ENCODE measurements around the gene KCTD3.

Gene KCTD3

DNA sequence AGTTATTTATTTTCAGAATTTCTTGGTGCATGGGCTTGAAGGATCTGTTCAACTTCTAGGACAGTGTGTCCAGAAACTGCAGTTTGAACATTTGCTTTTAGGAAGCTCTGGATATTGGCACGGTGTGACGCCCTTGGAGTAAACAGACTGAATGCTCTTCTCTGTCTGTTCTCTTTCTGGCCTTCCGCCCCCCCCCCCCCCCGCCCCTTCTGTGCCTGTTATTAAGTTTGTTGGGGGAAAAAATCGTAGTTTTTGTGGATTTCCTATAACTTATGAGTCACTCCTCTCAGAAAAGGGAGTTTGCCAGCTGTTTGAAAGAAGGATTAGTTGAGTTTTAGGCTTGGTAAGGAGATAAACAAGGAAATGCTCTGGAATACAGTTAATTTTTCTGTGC, 1.2 kb downstream of the KCTD3 start:
- TF ChIP-seq, protein P1, sequence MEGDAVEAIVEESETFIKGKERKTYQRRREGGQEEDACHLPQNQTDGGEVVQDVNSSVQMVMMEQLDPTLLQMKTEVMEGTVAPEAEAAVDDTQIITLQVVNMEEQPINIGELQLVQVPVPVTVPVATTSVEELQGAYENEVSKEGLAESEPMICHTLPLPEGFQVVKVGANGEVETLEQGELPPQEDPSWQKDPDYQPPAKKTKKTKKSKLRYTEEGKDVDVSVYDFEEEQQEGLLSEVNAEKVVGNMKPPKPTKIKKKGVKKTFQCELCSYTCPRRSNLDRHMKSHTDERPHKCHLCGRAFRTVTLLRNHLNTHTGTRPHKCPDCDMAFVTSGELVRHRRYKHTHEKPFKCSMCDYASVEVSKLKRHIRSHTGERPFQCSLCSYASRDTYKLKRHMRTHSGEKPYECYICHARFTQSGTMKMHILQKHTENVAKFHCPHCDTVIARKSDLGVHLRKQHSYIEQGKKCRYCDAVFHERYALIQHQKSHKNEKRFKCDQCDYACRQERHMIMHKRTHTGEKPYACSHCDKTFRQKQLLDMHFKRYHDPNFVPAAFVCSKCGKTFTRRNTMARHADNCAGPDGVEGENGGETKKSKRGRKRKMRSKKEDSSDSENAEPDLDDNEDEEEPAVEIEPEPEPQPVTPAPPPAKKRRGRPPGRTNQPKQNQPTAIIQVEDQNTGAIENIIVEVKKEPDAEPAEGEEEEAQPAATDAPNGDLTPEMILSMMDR (IDR thresholded peaks at IDR 0.05; ENCODE audit: insufficient read depth, low read depth, low read length, missing control alignments) = no peak

DNA sequence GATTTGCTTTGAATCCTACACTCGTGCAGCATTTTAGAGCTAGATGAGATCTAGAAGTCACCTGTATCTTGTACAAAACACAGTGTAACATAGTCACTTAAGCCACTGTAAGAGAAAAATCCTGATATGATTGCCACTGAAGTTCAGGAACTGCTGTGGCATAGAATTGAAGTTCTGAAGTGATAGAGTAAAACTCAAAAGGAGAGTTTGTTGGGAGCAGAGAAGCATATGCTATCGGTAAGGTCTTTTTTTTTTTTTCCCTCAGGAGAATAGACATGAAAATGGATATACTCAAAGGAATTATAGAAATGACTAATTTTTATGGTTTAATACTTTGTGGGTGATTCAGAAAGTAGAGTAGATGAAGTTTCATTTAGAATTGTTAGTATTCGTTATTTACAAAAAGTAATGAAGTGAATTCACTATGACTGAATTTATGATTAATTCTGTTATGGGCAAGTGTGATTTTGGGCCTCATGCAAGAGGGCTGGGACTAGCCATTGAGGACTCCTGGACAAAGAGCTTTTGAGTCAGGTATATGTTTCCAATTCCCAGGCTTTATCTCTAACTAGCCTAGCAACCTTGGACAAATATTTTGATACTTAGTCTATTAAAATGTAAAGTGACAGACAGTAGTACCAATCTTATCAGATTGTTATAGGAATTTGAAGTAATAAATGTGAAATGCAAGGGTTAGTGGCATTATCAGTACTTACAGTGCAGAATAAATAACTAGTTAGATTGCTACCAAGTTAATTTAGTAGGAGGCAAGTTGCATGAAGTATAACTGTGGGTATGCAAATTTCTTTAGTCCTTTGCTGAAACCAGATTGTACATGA, 3.1 kb downstream of the KCTD3 start:
- no peak for DNase-seq (ENCODE audit: low read depth)
- peak overlapping the region; percentile 11 for H3K4me3 ChIP-seq (ENCODE audit: low read length)

More for the DNA sequence above, 1.2 kb downstream of the KCTD3 start:
- peak; percentile 30 for DNase-seq (ENCODE audit: low read depth)
- peak overlapping the region; percentile 80 for H3K4me3 ChIP-seq (ENCODE audit: low read length)

DNA sequence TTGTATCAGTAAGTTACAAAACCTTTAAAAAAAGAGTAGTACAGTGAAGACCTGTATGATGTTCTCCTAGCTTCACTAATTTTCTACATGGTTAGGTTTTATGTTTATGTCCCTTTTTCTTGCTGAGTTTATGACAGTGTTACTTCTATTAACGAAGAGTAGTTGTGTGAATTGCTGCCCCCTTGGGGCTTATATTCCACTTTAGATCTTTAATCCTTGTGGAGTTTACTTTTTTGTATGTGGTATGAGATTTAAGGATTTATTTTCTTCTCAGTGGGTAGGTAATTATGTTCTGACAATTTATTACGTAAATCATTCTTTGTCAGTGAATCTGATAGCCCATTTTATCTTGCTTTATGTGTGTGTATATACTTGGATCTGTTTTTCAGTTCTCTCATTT, 14.8 kb downstream of the KCTD3 start:
- TF ChIP-seq, protein P1 (IDR thresholded peaks at IDR 0.05; ENCODE audit: insufficient read depth, low read depth, low read length, missing control alignments) = no peak
- no peak overlapping the region for H3K4me3 ChIP-seq (ENCODE audit: low read length)
- DNase-seq (ENCODE audit: low read depth) = no peak

More for the DNA sequence above, 3.1 kb downstream of the KCTD3 start:
- TF ChIP-seq, protein P1 (IDR thresholded peaks at IDR 0.05; ENCODE audit: insufficient read depth, low read depth, low read length, missing control alignments) = no peak

DNA sequence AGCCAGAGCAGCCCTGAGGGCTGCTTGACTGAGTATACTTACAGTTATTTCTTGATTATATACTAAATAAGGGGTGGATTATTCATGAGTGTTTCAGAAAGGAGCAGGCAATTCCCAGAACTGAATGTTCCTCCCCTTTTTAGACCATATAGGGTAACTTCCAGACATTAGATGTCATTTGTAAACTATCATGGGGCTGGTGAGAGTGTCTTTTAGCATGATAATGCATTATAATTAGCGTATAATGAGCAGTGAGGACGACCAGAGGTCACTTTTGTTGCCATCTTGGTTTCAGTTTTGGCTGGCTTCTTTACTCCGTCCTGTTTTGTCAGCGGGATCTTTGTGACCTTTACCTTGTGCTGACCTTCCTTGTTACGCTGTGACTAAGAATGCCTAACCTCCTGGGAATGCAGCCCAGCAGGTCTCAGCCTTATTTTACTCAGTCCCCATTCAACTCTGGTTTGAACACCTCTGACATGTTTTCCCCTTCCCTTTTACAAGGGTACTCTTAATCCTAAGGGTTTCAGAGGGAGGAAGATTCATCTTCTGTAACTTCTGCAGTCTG, 16.2 kb downstream of the KCTD3 start:
- peak; percentile 85 for DNase-seq (ENCODE audit: low read depth)

DNA sequence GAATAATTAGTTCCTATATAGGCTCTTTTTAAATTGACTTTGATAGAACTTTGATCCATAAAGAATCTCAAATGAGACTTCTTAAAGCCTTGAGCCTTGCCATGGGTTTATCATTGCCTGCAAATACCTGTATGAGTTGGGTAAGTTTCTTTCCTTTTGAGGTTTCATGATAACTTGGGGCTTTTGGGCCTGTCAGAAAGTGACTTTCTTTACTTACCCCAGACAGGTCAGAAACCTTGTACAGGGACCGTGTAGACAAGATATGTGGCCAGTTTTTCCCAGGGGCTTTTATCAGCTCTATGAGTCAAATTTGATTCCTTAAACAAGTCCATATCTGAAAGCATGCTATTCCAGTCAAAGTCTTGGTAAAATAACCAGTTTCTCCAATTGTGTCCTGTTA, 17.3 kb downstream of the KCTD3 start:
- no peak for DNase-seq (ENCODE audit: low read depth)
- no peak overlapping the region for H3K4me3 ChIP-seq (ENCODE audit: low read length)
- TF ChIP-seq, protein P1 (IDR thresholded peaks at IDR 0.05; ENCODE audit: insufficient read depth, low read depth, low read length, missing control alignments) = no peak

More for the DNA sequence above, 16.2 kb downstream of the KCTD3 start:
- TF ChIP-seq, protein P1 (IDR thresholded peaks at IDR 0.05; ENCODE audit: insufficient read depth, low read depth, low read length, missing control alignments) = no peak
- H3K4me3 ChIP-seq (ENCODE audit: low read length) = no peak overlapping the region

DNA sequence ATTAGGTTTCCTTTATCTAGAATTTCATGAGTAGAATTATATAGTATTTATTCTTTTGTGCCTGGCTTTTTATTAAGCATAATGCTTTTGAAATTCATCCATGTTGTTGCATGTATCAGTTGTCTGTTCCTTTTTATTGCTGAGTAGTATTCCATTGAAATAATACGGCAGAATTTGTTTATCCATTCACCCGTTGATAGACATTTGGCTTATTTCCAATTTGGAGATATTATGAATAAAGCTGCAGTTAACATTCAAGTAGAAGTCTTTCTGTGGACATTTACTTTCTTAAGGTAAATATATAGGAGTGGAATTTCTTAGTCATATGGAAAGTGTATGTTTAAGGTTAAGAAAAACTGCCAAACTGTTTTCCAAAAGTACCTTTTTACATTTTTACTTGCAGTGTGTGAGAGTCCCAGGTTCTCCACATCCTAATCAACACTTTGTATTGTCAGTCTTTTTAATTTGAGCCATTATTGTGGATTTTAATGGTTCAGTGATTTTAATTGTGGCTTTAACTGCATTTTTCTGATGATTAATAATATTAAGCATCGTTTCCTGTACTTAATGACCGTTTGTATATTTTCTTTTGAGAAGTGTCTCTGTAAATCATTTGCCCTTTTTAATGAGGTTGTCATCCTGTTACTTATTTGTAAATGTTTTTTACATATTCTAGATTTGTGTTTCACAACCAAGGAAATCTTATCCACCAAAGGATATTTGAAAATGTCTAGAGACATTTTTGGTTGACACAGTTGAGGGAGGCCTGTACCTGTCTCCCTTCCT, 22.7 kb downstream of the KCTD3 start:
- TF ChIP-seq, protein P1 (IDR thresholded peaks at IDR 0.05; ENCODE audit: insufficient read depth, low read depth, low read length, missing control alignments) = no peak
- no peak overlapping the region for H3K4me3 ChIP-seq (ENCODE audit: low read length)
- DNase-seq (ENCODE audit: low read depth) = no peak
